ENCODE measurements around the gene SLC44A4.
"Not testable (repeated sequence)": the region's sequence is repeated elsewhere in the genome, so short reads cannot be mapped to it uniquely, and the experiment has no call there.

SLC44A4 gene

GRCh38 chr6:31919624-31920303 lies 41.0 kb upstream of the SLC44A4 start:
- DNase-seq (ENCODE audit: low read depth) = no peak
- TF ChIP-seq, protein P1, sequence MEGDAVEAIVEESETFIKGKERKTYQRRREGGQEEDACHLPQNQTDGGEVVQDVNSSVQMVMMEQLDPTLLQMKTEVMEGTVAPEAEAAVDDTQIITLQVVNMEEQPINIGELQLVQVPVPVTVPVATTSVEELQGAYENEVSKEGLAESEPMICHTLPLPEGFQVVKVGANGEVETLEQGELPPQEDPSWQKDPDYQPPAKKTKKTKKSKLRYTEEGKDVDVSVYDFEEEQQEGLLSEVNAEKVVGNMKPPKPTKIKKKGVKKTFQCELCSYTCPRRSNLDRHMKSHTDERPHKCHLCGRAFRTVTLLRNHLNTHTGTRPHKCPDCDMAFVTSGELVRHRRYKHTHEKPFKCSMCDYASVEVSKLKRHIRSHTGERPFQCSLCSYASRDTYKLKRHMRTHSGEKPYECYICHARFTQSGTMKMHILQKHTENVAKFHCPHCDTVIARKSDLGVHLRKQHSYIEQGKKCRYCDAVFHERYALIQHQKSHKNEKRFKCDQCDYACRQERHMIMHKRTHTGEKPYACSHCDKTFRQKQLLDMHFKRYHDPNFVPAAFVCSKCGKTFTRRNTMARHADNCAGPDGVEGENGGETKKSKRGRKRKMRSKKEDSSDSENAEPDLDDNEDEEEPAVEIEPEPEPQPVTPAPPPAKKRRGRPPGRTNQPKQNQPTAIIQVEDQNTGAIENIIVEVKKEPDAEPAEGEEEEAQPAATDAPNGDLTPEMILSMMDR (conservative IDR thresholded peaks at IDR 0.05; ENCODE audit: control insufficient read depth, insufficient read depth, low read depth, low read length) = no peak

GRCh38 chr6:31918069-31918720 lies 39.4 kb upstream of the SLC44A4 start:
- no peak overlapping the region for H3K4me3 ChIP-seq (ENCODE audit: control insufficient read depth, low read depth, low read length)

More at GRCh38 chr6:31919624-31920303, 41.0 kb upstream of the SLC44A4 start:
- no peak overlapping the region for H3K4me3 ChIP-seq (ENCODE audit: control insufficient read depth, low read depth, low read length)

GRCh38 chr6:31915756-31916155 lies 37.0 kb upstream of the SLC44A4 start:
- TF ChIP-seq, protein P1 (conservative IDR thresholded peaks at IDR 0.05; ENCODE audit: control insufficient read depth, insufficient read depth, low read depth, low read length) = no peak
- no peak overlapping the region for H3K4me3 ChIP-seq (ENCODE audit: control insufficient read depth, low read depth, low read length)
- no peak for DNase-seq (ENCODE audit: low read depth)

More at GRCh38 chr6:31918069-31918720, 39.4 kb upstream of the SLC44A4 start:
- DNase-seq (ENCODE audit: low read depth) = peak; percentile 38
- TF ChIP-seq, protein P1 (conservative IDR thresholded peaks at IDR 0.05; ENCODE audit: control insufficient read depth, insufficient read depth, low read depth, low read length) = no peak

- no peak overlapping the region for H3K4me3 ChIP-seq (ENCODE audit: control insufficient read depth, low read depth, low read length)
- DNase-seq (ENCODE audit: low read depth) = no peak
- TF ChIP-seq, protein P1 (conservative IDR thresholded peaks at IDR 0.05; ENCODE audit: control insufficient read depth, insufficient read depth, low read depth, low read length) = no peak
These were observed 36.6 kb upstream of the SLC44A4 start for GRCh38 chr6:31915351-31915750.

GRCh38 chr6:31911826-31912585 lies 33.2 kb upstream of the SLC44A4 start:
- TF ChIP-seq, protein P1 (conservative IDR thresholded peaks at IDR 0.05; ENCODE audit: control insufficient read depth, insufficient read depth, low read depth, low read length) = no peak
- no peak for DNase-seq (ENCODE audit: low read depth)
- H3K4me3 ChIP-seq (ENCODE audit: control insufficient read depth, low read depth, low read length) = no peak overlapping the region

- DNase-seq (ENCODE audit: low read depth); H3K4me3 ChIP-seq (ENCODE audit: control insufficient read depth, low read depth, low read length): not testable (repeated sequence)
These were observed 30.5 kb upstream of the SLC44A4 start for GRCh38 chr6:31909298-31909697.

DNA sequence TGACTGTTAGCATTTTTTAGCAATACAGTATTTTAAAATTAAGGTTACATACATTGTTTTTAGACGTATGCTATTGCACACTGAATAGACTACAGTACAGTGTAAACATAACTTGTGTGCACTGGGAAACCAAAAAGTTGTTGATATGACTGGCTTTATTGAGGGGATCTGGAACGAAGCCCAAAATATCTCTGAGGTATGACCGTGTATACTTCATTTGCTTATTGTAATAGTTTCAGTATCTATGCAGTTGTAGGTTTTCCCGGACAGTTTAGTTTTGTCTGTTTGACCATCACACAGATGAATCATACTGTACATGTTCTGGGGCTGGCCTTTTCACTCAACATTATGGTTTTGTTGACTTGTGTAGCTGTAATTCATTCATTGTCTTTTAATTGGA lies 30.0 kb upstream of the SLC44A4 start:
- peak; percentile 66 for DNase-seq (ENCODE audit: low read depth)
- H3K4me3 ChIP-seq (ENCODE audit: control insufficient read depth, low read depth, low read length) = no peak overlapping the region
- TF ChIP-seq, protein P1 (conservative IDR thresholded peaks at IDR 0.05; ENCODE audit: control insufficient read depth, insufficient read depth, low read depth, low read length) = no peak

- DNase-seq (ENCODE audit: low read depth); H3K4me3 ChIP-seq (ENCODE audit: control insufficient read depth, low read depth, low read length): not testable (repeated sequence)
These were observed 29.5 kb upstream of the SLC44A4 start for GRCh38 chr6:31908255-31908654.

All from fibroblast of mammary gland (primary cell).